Epidermal melanocyte (primary cell): Measurements from ENCODE around the gene SSNA1.

Source experiments
- DNase-seq: peaks from one replicate; pipeline ENCODE4 v3.0.0; 2011; ENCODE audit warnings: low spot score; ENCODE audit not compliant: insufficient read length

SSNA1 gene

DNA sequence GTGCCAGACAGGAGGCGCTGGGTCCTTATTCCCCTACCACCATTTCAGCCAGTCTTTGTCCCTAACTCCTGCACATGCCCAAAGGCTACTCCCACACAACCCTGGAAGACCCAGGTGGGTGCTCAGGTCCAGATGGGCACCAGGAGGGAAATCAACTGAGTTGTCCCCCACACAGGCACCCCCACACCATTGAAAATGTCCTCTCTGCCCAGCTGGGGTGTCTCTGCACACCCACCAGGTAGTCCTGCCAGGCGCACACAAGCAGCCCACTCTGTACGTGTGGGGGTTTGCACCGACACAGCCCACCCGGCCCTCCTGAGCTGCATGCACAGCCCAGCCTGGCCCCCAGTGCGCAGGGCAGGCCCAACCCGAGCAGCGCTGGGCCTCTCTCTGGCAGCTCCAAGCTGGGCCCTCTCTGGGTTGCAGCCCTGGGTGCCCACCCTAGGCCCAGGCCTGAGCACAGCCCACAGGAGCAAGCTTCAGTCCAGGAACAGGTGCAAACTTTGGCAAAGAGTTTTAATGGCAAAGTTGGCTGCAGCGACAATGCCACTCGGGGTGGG lies 31.4 kb downstream of the SSNA1 start:
- no peak for DNase-seq

GRCh38 chr9:137220317-137221094 lies 32.0 kb downstream of the SSNA1 start:
- DNase-seq = no peak

DNA sequence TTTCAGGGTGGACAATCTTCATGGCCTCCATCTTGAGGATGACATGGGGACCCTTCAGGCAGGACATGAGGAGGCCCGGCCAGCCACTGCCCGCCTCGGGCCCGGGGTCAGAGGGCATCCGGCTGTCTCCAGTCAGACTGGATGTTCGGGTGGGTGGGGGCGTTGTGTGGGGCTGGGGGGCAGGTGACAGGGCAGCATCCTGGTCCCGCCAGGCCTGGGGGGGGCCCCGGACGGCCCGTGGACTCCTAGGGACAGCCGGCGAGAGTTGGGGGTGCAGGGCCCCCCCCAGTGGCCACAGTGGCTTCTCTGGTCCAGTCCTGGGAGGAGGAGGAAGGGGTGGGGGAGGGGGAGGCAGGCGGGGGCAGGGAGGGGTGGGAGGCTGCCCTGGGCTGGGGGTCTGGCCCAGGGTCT lies 32.6 kb downstream of the SSNA1 start:
- DNase-seq = no peak

DNA sequence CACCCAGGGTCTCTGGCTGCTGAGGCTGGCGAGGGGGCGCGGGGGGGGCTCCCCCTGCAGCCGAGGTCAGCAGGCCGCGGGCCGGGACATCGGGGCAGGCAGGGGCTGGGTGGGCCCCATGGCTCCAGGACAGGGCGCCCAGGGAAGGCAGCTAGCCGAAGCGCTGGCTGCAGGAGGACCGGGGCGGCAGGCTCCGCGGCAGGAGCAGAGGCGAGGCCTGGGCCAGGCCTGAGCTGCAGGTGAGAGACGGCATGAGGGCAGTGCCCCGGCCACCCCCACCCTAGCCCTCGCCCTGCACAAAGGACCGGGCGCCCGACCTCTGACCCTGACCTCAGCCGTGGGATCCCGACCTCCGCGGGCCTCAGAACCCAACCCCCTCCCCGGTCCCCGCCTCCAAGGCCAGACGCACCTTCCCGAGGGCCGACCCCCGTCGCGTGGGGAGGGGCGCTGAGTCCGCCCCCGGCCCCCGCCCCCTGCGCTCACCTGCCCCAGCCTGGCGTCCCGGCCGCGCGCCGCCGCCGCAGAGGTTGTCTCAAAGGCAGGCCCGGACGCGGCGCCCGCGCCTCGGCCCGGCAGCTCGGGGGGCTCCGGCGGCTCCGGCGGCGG lies 33.1 kb downstream of the SSNA1 start:
- DNase-seq = no peak

GRCh38 chr9:137222190-137223077 lies 34.0 kb downstream of the SSNA1 start, which contains the start of gene RNF208:
Gene RNF208 (minus strand): TSS chr9:137222240. CDS start chr9:137221212, 1,028 bp downstream.
- no peak for DNase-seq

DNA sequence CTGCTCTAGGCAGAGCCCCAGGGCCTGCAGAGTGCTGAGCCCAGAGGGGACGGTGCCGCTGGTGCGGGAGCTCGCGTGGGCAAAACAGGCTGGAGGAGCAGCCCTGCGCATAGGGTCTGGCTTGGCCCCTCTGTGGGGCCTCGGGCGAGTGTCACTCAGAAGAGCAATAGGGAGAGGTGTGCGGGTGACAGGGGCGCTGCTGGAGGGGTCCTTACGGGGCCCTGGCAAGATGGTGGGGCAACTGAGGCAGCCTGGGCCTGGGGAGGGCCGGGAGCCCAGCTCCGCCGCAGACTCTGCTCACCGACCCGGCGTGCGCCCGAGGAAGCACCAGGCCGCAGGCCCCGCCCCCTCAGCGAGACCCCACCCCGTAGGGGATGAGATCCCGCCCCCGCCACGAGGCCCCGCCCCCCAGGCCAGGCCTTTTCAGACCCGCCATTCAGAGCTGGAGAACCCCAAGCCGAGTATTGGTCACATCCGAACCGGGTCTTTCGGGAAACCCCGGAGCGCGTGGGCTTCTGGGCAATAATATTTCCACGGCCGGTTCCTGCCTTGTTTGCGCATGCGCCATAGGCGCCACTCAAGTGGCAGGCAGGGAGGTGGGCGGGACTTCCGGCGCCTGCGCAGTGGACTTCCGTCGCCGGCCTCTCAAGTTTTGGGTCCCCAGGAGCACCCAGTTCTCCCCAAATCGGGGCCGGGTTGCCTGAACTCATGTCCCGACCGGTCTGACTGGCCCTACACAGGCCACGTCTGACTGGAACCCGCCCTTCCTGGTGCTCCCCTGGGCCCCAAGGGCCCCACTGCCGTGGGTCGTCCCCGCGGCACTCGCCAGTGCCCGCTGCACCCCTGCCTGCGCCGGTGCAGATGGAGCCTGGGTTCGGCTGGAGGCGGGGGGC lies 34.8 kb downstream of the SSNA1 start:
- DNase-seq = peak; percentile 100

- DNase-seq = no peak
Observed at GRCh38 chr9:137224830-137225694, 36.6 kb downstream of the SSNA1 start, which contains the start of gene CYSRT1. Gene CYSRT1 (plus strand): TSS chr9:137225174. CDS start chr9:137225622, 448 bp downstream.

- no peak for DNase-seq
Observed at GRCh38 chr9:137225699-137226331, 37.3 kb downstream of the SSNA1 start.

GRCh38 chr9:137226338-137227053 lies 38.0 kb downstream of the SSNA1 start:
- DNase-seq = no peak

DNA sequence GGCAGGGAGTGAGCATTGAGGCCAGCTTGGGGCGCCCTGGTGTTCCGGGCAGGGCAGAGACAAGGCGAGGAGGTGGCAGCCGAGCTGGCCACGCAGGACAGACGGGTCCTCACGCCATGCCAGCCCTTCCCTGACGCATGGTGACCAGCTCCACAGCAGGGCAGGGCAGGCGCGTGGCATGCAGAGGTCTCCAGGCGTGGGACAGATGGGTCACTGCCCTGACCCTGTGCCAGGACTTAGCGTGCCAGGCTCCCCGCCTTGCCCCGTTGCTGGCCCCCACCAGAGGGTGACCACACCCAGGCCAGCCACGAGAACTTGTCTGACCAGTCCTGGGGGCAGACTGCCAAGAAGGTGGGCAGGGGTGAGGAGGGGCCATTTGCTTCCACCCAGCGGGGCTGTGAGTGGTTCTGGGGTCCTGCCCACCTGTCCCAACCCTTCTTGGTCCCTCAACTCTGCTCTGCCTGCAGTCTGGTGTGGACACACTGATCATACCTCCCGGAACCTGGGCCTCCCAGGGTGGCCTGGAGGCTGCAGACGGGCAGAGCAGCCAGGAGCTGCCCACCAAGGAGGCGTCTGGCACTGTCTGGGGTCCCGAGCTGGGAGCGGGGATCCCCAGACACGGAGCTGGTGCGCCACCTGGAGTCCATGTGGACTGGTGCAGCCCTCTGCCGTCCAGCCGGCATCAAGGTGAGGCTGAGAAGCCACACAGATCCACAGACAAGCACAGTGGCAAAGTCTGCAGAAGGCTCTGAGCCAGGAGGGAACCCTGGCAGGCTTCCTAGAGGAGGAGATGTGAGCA lies 38.8 kb downstream of the SSNA1 start, which contains the start of gene RNF224:
RNF224 (plus strand) TSS at position 449 of the 799 bp plus-strand sequence. CDS start 834 bp downstream, outside the sequence.
- peak; percentile 91 for DNase-seq

DNA sequence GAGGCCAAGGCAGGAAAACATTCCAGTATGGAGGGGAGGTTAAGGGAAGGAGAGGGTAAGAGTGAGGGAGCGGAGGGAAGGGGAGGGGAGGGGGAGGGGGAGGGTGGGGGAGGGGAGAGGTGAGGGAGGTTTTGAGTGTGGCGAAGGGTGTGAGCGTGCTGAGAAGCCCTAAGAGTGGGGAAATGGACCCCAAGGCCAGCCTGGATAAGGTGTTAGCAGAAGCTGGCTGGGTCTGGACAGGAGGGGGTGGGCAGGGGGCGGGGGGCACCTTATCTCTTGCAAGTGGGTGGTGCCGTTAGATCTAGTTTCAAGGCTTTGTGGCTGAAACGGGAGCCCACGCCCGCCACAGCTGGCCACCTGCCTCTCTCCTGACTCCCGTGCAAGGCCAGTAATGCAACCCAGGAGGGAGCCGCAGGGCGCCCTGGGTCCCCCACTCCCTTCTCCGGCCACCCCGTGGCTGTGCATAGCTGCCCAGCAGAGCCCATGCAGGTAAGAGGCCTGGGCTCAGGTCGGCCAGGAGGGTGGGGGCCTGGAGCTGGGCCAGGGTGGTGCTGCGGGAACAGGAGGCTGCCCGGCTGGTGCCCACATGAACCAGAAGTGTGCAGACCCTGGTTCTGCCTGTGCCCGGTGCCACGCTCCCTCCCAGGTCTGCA lies 39.5 kb downstream of the SSNA1 start:
- no peak for DNase-seq

- DNase-seq = no peak
Observed at GRCh38 chr9:137228506-137228967, 40.1 kb downstream of the SSNA1 start.

GRCh38 chr9:137228968-137229896 lies 40.8 kb downstream of the SSNA1 start:
- no peak for DNase-seq

GRCh38 chr9:137229903-137230704 lies 41.6 kb downstream of the SSNA1 start:
- no peak for DNase-seq
